Stimulated activated effector memory CD8-positive, alpha-beta T cell treated with anti-CD3 and anti-CD28 coated beads, Interleukin-12 subunit alpha, Interleukin-12 subunit beta, amount 100 ng/mL, for 72 hours (primary cell): Measurements from ENCODE around the gene ZMYND15.
A peak's percentile ranks its signal among the peaks of the same experiment; 100 is the strongest.
"Not testable (repeated sequence)": the region's sequence is repeated elsewhere in the genome, so short reads cannot be mapped to it uniquely, and the experiment has no call there.

Experiments used
- ATAC-seq: fragments of 150-1000 bp; cut with Tn5 transposase; 2 replicates; pipeline ENCODE4 v1.10.0; 2021
- DNase-seq, 2 donors: peaks; one replicate each; pipeline ENCODE4 v3.0.0; 2021 to 2022; ENCODE audit warnings: low spot score in 2 of 2
- H3K27ac Mint-ChIP-seq: one replicate; pipeline ENCODE4 v1.8.0; 2022; ENCODE audit warnings: mild to moderate bottlenecking, mixed read lengths
- H3K36me3 Mint-ChIP-seq: one replicate; pipeline ENCODE4 v1.8.0; 2022; ENCODE audit warnings: mild to moderate bottlenecking, mixed read lengths
- H3K4me1 Mint-ChIP-seq: one replicate; pipeline ENCODE4 v1.8.0; 2022; ENCODE audit warnings: mixed read lengths
- H3K4me3 Mint-ChIP-seq: one replicate; pipeline ENCODE4 v1.8.0; 2022; ENCODE audit warnings: mild to moderate bottlenecking, mixed read lengths
- H3K9me3 Mint-ChIP-seq: one replicate; pipeline ENCODE4 v1.8.0; 2022; ENCODE audit warnings: mixed read lengths

The ZMYND15 gene

GRCh38 chr17:4710693-4711634, 28.7 kb upstream of the ZMYND15 start:
- Mint-ChIP-seq H3K27ac (peak overlapping the region; percentile 95), H3K9me3 (no peaks in the 10 kb centered on the region), H3K36me3 (peaks cover 45% of the 10 kb centered on the region), H3K4me3 (peak overlapping the region; percentile 95), H3K4me1 (peaks cover 63% of the 10 kb centered on the region)
- peak; percentile 12 for ATAC-seq
- DNase-seq: no peak

GRCh38 chr17:4711661-4712181, 27.9 kb upstream of the ZMYND15 start:
- no peaks in the 10 kb centered on the region for H3K9me3 Mint-ChIP-seq
- no peak for DNase-seq
- peak overlapping the region; percentile 95 for H3K27ac Mint-ChIP-seq
- peak overlapping the region; percentile 95 for H3K4me3 Mint-ChIP-seq
- no peak for ATAC-seq
- H3K4me1 Mint-ChIP-seq: peaks cover 61% of the 10 kb centered on the region
- peaks cover 53% of the 10 kb centered on the region for H3K36me3 Mint-ChIP-seq

- Mint-ChIP-seq H3K27ac (peak overlapping the region; percentile 95), H3K9me3 (no peaks in the 10 kb centered on the region), H3K4me1 (peaks cover 68% of the 10 kb centered on the region), H3K36me3 (peaks cover 61% of the 10 kb centered on the region), H3K4me3 (peak overlapping the region; percentile 95)
- DNase-seq (no peak), ATAC-seq (no peak)
These were observed 27.1 kb upstream of the ZMYND15 start for GRCh38 chr17:4712526-4712925.

- DNase-seq, ATAC-seq, H3K9me3 Mint-ChIP-seq: not testable (repeated sequence)
- Mint-ChIP-seq H3K27ac (peak overlapping the region; percentile 95), H3K36me3 (peaks cover 81% of the 10 kb centered on the region), H3K4me3 (peak overlapping the region; percentile 95), H3K4me1 (peaks cover 69% of the 10 kb centered on the region)
These were observed 25.1 kb upstream of the ZMYND15 start for GRCh38 chr17:4714340-4715062.

- ATAC-seq: peak; percentile 11
- DNase-seq: peak in 1 of 2 donors; percentile 70
- H3K4me1 Mint-ChIP-seq: peaks cover 70% of the 10 kb centered on the region
- peak overlapping the region; percentile 95 for H3K4me3 Mint-ChIP-seq
- H3K27ac Mint-ChIP-seq: peak overlapping the region; percentile 95
- H3K9me3 Mint-ChIP-seq: no peaks in the 10 kb centered on the region
- H3K36me3 Mint-ChIP-seq: peaks cover 86% of the 10 kb centered on the region
These were observed 24.4 kb upstream of the ZMYND15 start for GRCh38 chr17:4715063-4715744.

- Mint-ChIP-seq H3K36me3 (peaks cover 86% of the 10 kb centered on the region), H3K4me3 (peak overlapping the region; percentile 95), H3K9me3 (no peaks in the 10 kb centered on the region), H3K4me1 (peaks cover 78% of the 10 kb centered on the region), H3K27ac (peak overlapping the region; percentile 95)
- ATAC-seq: no peak
- DNase-seq: no peak
These were observed 23.6 kb upstream of the ZMYND15 start for GRCh38 chr17:4716081-4716480.

GRCh38 chr17:4717791-4718190, 21.8 kb upstream of the ZMYND15 start:
- Mint-ChIP-seq H3K36me3 (peaks cover 86% of the 10 kb centered on the region), H3K9me3 (no peaks in the 10 kb centered on the region), H3K4me3 (peak overlapping the region; percentile 49), H3K27ac (peak overlapping the region; percentile 95), H3K4me1 (peaks cover 79% of the 10 kb centered on the region)
- ATAC-seq: no peak
- no peak for DNase-seq

- no peak for ATAC-seq
- peaks cover 86% of the 10 kb centered on the region for H3K36me3 Mint-ChIP-seq
These were observed 21.4 kb upstream of the ZMYND15 start for GRCh38 chr17:4718276-4718675.

GRCh38 chr17:4719146-4719545, 20.5 kb upstream of the ZMYND15 start:
- Mint-ChIP-seq H3K4me1 (peaks cover 77% of the 10 kb centered on the region), H3K27ac (peak overlapping the region; percentile 75), H3K9me3 (no peaks in the 10 kb centered on the region), H3K4me3 (no peak overlapping the region), H3K36me3 (peaks cover 79% of the 10 kb centered on the region)
- DNase-seq: no peak
- no peak for ATAC-seq

More at GRCh38 chr17:4718276-4718675, 21.4 kb upstream of the ZMYND15 start:
- Mint-ChIP-seq H3K27ac (peak overlapping the region; percentile 95), H3K9me3 (no peaks in the 10 kb centered on the region), H3K4me3 (no peak overlapping the region), H3K4me1 (peaks cover 83% of the 10 kb centered on the region)
- no peak for DNase-seq

- Mint-ChIP-seq H3K4me1 (peaks cover 76% of the 10 kb centered on the region), H3K27ac (peak overlapping the region; percentile 75), H3K4me3 (no peak overlapping the region), H3K9me3 (no peaks in the 10 kb centered on the region), H3K36me3 (peaks cover 76% of the 10 kb centered on the region)
- no peak for DNase-seq
- ATAC-seq: no peak
These were observed 19.9 kb upstream of the ZMYND15 start for GRCh38 chr17:4719684-4720221.

GRCh38 chr17:4720787-4721186, 18.8 kb upstream of the ZMYND15 start:
- H3K36me3 Mint-ChIP-seq: peaks cover 65% of the 10 kb centered on the region

GRCh38 chr17:4721203-4722135, 18.2 kb upstream of the ZMYND15 start:
- DNase-seq (peak in 1 of 2 donors; percentile 68), ATAC-seq (peak; percentile 71)
- no peaks in the 10 kb centered on the region for H3K9me3 Mint-ChIP-seq
- H3K36me3 Mint-ChIP-seq: peaks cover 58% of the 10 kb centered on the region
- no peak overlapping the region for H3K4me3 Mint-ChIP-seq
- H3K4me1 Mint-ChIP-seq: peaks cover 71% of the 10 kb centered on the region
- H3K27ac Mint-ChIP-seq: peak overlapping the region; percentile 75

More at GRCh38 chr17:4720787-4721186, 18.8 kb upstream of the ZMYND15 start:
- Mint-ChIP-seq H3K27ac (peak overlapping the region; percentile 75), H3K9me3 (no peaks in the 10 kb centered on the region), H3K4me3 (no peak overlapping the region), H3K4me1 (peaks cover 72% of the 10 kb centered on the region)
- no peak for DNase-seq
- no peak for ATAC-seq

- peak overlapping the region; percentile 75 for H3K27ac Mint-ChIP-seq
- H3K9me3 Mint-ChIP-seq: no peaks in the 10 kb centered on the region
- H3K4me3 Mint-ChIP-seq: no peak overlapping the region
- DNase-seq (no peak), ATAC-seq (peak; percentile 15)
- H3K4me1 Mint-ChIP-seq: peaks cover 66% of the 10 kb centered on the region
- H3K36me3 Mint-ChIP-seq: peaks cover 46% of the 10 kb centered on the region
These were observed 16.9 kb upstream of the ZMYND15 start for GRCh38 chr17:4722678-4723240.
